ENCODE results near the gene ZRANB1. TPM values are rescaled to one million over a fixed set of nuclear protein-coding genes. Genes with fewer than 3 reads are reported as not detected.
A peak's percentile ranks its signal among the peaks of the same experiment; 100 is the strongest.

The ZRANB1 gene
- total and polyA plus RNA-seq, 2 donors from 2014 or later, result 8.9 to 17.5 TPM

DNA sequence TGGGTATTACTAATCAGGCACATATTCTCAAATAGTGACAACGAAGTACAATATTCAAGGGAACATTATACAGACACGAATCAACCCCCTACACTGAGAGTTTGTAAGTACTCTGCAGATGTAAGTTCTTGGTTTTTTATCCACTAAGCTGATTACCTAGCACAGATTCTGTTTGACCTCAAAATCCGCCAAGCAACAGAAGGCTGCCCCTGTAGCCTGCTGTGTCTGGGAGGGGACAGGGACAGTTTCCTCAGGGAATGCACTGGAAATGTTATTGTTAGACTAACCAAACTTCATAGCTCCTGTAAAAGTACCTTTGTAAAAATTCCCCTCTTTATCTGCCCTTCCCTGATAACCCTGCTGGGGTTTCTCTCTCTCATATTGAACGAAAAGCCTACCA, 45.2 kb upstream of the ZRANB1 start:
- DNase-seq (no peak), FAIRE-seq (no peak)
- Histone ChIP-seq H3K36me3 (ENCODE audit: control insufficient read depth in 2 of 3, insufficient read depth in 3 of 3, low read length in 3 of 3) (no peaks in the 10 kb centered on the region), H3K27ac (ENCODE audit: low read depth in 2 of 2, low read length in 2 of 2) (no peak overlapping the region), H3K4me1 (ENCODE audit: control insufficient read depth in 2 of 3, insufficient read depth in 2 of 3, low read depth in 1 of 3, low read length in 3 of 3) (no peaks in the 10 kb centered on the region), H3K4me3 (ENCODE audit: low read length in 3 of 3) (no peak overlapping the region), H3K9ac (ENCODE audit: low read length in 3 of 3) (no peak overlapping the region), H3K27me3 (ENCODE audit: control insufficient read depth, insufficient read depth, low read length) (no peaks in the 10 kb centered on the region), H3K9me3 (ENCODE audit: control insufficient read depth in 2 of 3, insufficient read depth in 1 of 3, low read length in 3 of 3) (no peaks in the 10 kb centered on the region)
- intact Hi-C loops (cut with DNase I), result no loop called here
- TF ChIP-seq, protein P1, sequence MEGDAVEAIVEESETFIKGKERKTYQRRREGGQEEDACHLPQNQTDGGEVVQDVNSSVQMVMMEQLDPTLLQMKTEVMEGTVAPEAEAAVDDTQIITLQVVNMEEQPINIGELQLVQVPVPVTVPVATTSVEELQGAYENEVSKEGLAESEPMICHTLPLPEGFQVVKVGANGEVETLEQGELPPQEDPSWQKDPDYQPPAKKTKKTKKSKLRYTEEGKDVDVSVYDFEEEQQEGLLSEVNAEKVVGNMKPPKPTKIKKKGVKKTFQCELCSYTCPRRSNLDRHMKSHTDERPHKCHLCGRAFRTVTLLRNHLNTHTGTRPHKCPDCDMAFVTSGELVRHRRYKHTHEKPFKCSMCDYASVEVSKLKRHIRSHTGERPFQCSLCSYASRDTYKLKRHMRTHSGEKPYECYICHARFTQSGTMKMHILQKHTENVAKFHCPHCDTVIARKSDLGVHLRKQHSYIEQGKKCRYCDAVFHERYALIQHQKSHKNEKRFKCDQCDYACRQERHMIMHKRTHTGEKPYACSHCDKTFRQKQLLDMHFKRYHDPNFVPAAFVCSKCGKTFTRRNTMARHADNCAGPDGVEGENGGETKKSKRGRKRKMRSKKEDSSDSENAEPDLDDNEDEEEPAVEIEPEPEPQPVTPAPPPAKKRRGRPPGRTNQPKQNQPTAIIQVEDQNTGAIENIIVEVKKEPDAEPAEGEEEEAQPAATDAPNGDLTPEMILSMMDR (IDR thresholded peaks at IDR 0.05; ENCODE audit: borderline replicate concordance, extremely low read depth, insufficient read depth), result no peak

DNA sequence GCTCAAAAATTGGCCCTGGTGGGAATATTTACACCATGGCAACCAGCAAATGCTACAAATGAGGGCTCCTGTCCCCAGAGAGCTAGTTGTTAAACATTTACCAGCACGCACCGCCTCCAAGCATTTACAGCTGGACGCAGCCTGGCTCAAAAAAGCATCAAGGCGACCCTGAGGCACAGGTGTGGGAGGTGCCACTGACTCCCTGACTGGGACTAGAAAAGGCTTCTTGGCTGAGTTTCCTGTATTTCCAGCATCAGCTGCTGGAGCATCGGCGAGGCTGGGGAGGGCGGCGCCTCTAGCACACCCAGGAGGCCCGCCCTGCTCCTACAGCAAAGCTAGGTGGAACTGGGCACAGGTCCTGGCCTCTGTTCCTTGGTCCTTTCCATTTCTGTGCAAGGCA, 43.5 kb upstream of the ZRANB1 start:
- no peak overlapping the region for H3K27ac ChIP-seq (ENCODE audit: low read depth in 2 of 2, low read length in 2 of 2)
- TF ChIP-seq, protein P1 (IDR thresholded peaks at IDR 0.05; ENCODE audit: borderline replicate concordance, extremely low read depth, insufficient read depth), result no peak
- H3K9ac ChIP-seq (ENCODE audit: low read length in 3 of 3), result no peak overlapping the region
- H3K4me1 ChIP-seq (ENCODE audit: control insufficient read depth in 2 of 3, insufficient read depth in 2 of 3, low read depth in 1 of 3, low read length in 3 of 3), result no peaks in the 10 kb centered on the region
- no peaks in the 10 kb centered on the region for H3K36me3 ChIP-seq (ENCODE audit: control insufficient read depth in 2 of 3, insufficient read depth in 3 of 3, low read length in 3 of 3)
- no peak overlapping the region for H3K4me3 ChIP-seq (ENCODE audit: low read length in 3 of 3)
- H3K27me3 ChIP-seq (ENCODE audit: control insufficient read depth, insufficient read depth, low read length), result no peaks in the 10 kb centered on the region
- intact Hi-C loops (cut with DNase I), result no loop called here
- no peaks in the 10 kb centered on the region for H3K9me3 ChIP-seq (ENCODE audit: control insufficient read depth in 2 of 3, insufficient read depth in 1 of 3, low read length in 3 of 3)
- DNase-seq, result peak in 4 of 5 donors; percentile 61 to 75 (median 73)
- no peak for FAIRE-seq

DNA sequence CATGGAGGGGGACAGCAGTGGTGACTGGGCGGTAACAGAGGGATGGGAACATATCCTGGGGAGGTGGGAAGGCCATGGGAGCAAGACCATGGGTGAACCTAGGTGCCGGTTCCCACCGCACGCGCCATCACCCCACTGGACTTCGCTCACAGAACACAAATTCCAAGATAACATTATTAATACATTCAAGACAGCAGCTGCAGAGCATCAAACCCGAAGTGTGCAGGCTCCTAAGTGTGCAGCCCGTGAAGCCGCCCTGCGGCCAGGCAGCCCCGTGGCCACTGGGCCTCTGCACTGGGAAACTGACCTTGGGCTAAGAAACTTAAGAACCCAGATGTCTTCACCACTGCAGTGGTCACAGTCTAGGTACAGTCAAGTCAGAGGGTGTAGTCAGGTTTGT, 42.8 kb upstream of the ZRANB1 start:
- H3K4me1 ChIP-seq (ENCODE audit: control insufficient read depth in 2 of 3, insufficient read depth in 2 of 3, low read depth in 1 of 3, low read length in 3 of 3), result no peaks in the 10 kb centered on the region
- no peaks in the 10 kb centered on the region for H3K9me3 ChIP-seq (ENCODE audit: control insufficient read depth in 2 of 3, insufficient read depth in 1 of 3, low read length in 3 of 3)
- H3K27ac ChIP-seq (ENCODE audit: low read depth in 2 of 2, low read length in 2 of 2), result no peak overlapping the region
- no peaks in the 10 kb centered on the region for H3K27me3 ChIP-seq (ENCODE audit: control insufficient read depth, insufficient read depth, low read length)
- no peaks in the 10 kb centered on the region for H3K36me3 ChIP-seq (ENCODE audit: control insufficient read depth in 2 of 3, insufficient read depth in 3 of 3, low read length in 3 of 3)
- no peak for DNase-seq
- FAIRE-seq, result no peak
- H3K4me3 ChIP-seq (ENCODE audit: low read length in 3 of 3), result no peak overlapping the region
- TF ChIP-seq, protein P1 (IDR thresholded peaks at IDR 0.05; ENCODE audit: borderline replicate concordance, extremely low read depth, insufficient read depth), result no peak
- intact Hi-C loops (cut with DNase I), result no loop called here
- H3K9ac ChIP-seq (ENCODE audit: low read length in 3 of 3), result no peak overlapping the region

DNA sequence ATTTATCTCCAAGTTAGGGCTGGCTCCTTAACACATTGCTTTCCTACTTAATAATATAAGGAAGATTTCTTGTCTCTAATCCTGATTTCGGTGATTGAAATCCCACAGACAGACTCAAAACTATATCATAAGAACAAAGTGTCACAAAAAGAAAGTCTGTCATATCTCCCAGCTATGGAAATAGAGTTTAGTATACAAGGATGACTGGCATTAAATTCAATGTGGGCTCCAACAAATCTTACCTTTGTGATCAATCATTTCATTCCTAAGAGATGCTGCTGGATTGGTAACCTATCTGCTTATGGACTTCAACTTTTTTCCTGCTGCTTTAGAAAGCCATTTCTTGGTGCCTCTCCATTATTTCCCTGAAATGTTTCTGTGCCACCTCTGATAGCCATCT, 39.5 kb upstream of the ZRANB1 start:
- intact Hi-C loops (cut with DNase I), result no loop called here
- FAIRE-seq, result no peak
- H3K9ac ChIP-seq (ENCODE audit: low read length in 3 of 3), result no peak overlapping the region

More for the DNA sequence above, 39.5 kb upstream of the ZRANB1 start:
- Histone ChIP-seq H3K4me3 (ENCODE audit: low read length in 3 of 3) (no peak overlapping the region), H3K27me3 (ENCODE audit: control insufficient read depth, insufficient read depth, low read length) (no peaks in the 10 kb centered on the region), H3K27ac (ENCODE audit: low read depth in 2 of 2, low read length in 2 of 2) (no peak overlapping the region), H3K4me1 (ENCODE audit: control insufficient read depth in 2 of 3, insufficient read depth in 2 of 3, low read depth in 1 of 3, low read length in 3 of 3) (no peaks in the 10 kb centered on the region), H3K36me3 (ENCODE audit: control insufficient read depth in 2 of 3, insufficient read depth in 3 of 3, low read length in 3 of 3) (no peaks in the 10 kb centered on the region), H3K9me3 (ENCODE audit: control insufficient read depth in 2 of 3, insufficient read depth in 1 of 3, low read length in 3 of 3) (no peaks in the 10 kb centered on the region)
- TF ChIP-seq, protein P1 (IDR thresholded peaks at IDR 0.05; ENCODE audit: borderline replicate concordance, extremely low read depth, insufficient read depth), result no peak
- DNase-seq, result no peak
